Transverse colon (tissue), 4 donors: Measurements from ENCODE around the gene ATP6V0D1. TPM values are rescaled to one million over a fixed set of nuclear protein-coding genes. Genes with fewer than 3 reads are reported as not detected.

Source experiments
- DNase-seq: peaks from one replicate; pipeline ENCODE4 v3.0.0-alpha.2; 2019
- H3K27ac ChIP-seq, 4 donors: fragments of 200-600 bp; sonication (generic); 2 replicates each; pipeline ENCODE4 v1.5.1; 2016 to 2018; ENCODE audit warnings: inconsistent platforms in 4 of 4
- H3K27me3 ChIP-seq: fragments of 200-600 bp; sonication (generic); 2 replicates; pipeline ENCODE4 v1.5.1; 2017; ENCODE audit warnings: inconsistent platforms
- H3K36me3 ChIP-seq, 4 donors: fragments of 200-600 bp; sonication (generic); 2 replicates each; pipeline ENCODE4 v1.5.1; 2017 to 2019; ENCODE audit warnings: inconsistent platforms in 4 of 4
- H3K4me1 ChIP-seq, 4 donors: fragments of 200-600 bp; sonication (generic); 2 replicates each; pipeline ENCODE4 v1.5.1; 2017 to 2020; ENCODE audit warnings: inconsistent platforms in 4 of 4
- H3K4me3 ChIP-seq, 4 donors: fragments of 200-600 bp; sonication (generic); 1 replicate in 1 of 4; 2 replicates in 3 of 4; pipeline versions ENCODE4 v1.5.1 to v1.6.1; 2017 to 2019; ENCODE audit warnings: inconsistent platforms in 4 of 4
- H3K9me3 ChIP-seq, 2 donors: fragments of 200-600 bp; sonication (generic); 2 replicates each; pipeline ENCODE4 v1.5.1; 2017 to 2019; ENCODE audit warnings: inconsistent platforms in 2 of 2
- CTCF ChIP-seq, 5 experiments: fragments of 200-600 bp in 3 of 5; fragments of 450-650 bp in 2 of 5; sonication (generic) in 3 of 5; IDR thresholded peaks; 1 replicate in 2 of 5; 2 replicates in 3 of 5; pipeline ENCODE4 v1.5.1; 2016 to 2017; ENCODE audit warnings: antibody characterized with exemption in 5 of 5, inconsistent platforms in 3 of 5, mild to moderate bottlenecking in 2 of 5, moderate library complexity in 1 of 5
- EP300 ChIP-seq: sonication (generic); formaldehyde crosslinking; IDR thresholded peaks from one replicate; pipeline ENCODE4 v1.6.1; 2017; ENCODE audit warnings: antibody characterized with exemption, low read depth
- POLR2A ChIP-seq: fragments of 450-650 bp; IDR thresholded peaks from one replicate; pipeline ENCODE4 v1.6.1; 2016; ENCODE audit warnings: antibody characterized with exemption, mild to moderate bottlenecking, moderate library complexity
- POLR2AphosphoS5 ChIP-seq, 3 donors: sonication (generic); formaldehyde crosslinking; IDR thresholded peaks; one replicate each; pipeline ENCODE4 v1.6.1; 2016; ENCODE audit warnings: antibody characterized with exemption in 3 of 3
- WGBS, 2 donors: methylation state at CpG; one replicate each; pipeline ENCODE4 v1.1.5; 2018; ENCODE audit warnings: low coverage in 1 of 2; 5-methylcytosine and 5-hydroxymethylcytosine counted together
- in situ Hi-C, 4 donors: fragments of 200-750 bp; cut with MboI; loops; one replicate each; pipeline versions ENCODE4 v1.15.0 to v1.15.1; 2017; ENCODE audit warnings: low sequenced_read_pairs in 3 of 4, low pct_ligation_motif_present in 1 of 4, low pct_unique_long_range_greater_than_20kb in 1 of 4
- intact Hi-C: fragments of 100-400 bp; cut with DNase I; formaldehyde crosslinking; loops from one replicate; pipeline ENCODE4 v1.15.1; 2023; ENCODE audit warnings: low total_unique reads
- total RNA-seq, 4 donors: library from RNA; depleted of rRNA; stranded (reverse); fragments of >200 nt; gene quantifications; one replicate each; pipeline ENCODE4 v1.1.0, GENCODE V29; 2016

The ATP6V0D1 gene
- total RNA-seq, 4 donors from 2014 or later, result 218 to 457 (median 386) TPM

GRCh38 chr16:67445441-67445912 lies 35.5 kb downstream of the ATP6V0D1 start:
- in situ Hi-C loops, result no loop called here

GRCh38 chr16:67445126-67445426 lies 35.9 kb downstream of the ATP6V0D1 start:
- Histone ChIP-seq H3K4me3 (no peak overlapping the region), H3K27ac (peak overlapping the region; percentile 86 to 94 (median 88)), H3K9me3 (no peaks in the 10 kb centered on the region), H3K27me3 (no peaks in the 10 kb centered on the region), H3K36me3 (no peaks in the 10 kb centered on the region), H3K4me1 (peaks cover 86 to 98% (median 91%) of the 10 kb centered on the region in 4 donors)
- WGBS, 2 donors, result 71 to 88% methylated on average over 2 to 7 of the region's 7 CpGs
- no peak for TF ChIP-seq POLR2A
- no peak for TF ChIP-seq POLR2AphosphoS5 (IDR thresholded peaks at IDR 0.05)
- TF ChIP-seq EP300, result no peak
- no peak for TF ChIP-seq CTCF (IDR thresholded peaks at IDR 0.05)
- DNase-seq, result no peak
- intact Hi-C loops, result no loop called here
- in situ Hi-C loops, result no loop called here

More at GRCh38 chr16:67445441-67445912, 35.5 kb downstream of the ATP6V0D1 start:
- Histone ChIP-seq H3K27me3 (no peaks in the 10 kb centered on the region), H3K4me1 (peaks cover 89 to 98% (median 94%) of the 10 kb centered on the region in 4 donors), H3K4me3 (no peak overlapping the region), H3K9me3 (no peaks in the 10 kb centered on the region), H3K27ac (peak overlapping the region; percentile 86 to 94 (median 88)), H3K36me3 (no peaks in the 10 kb centered on the region)
- TF ChIP-seq POLR2A, result no peak
- peak in 1 of 5 experiments; percentile 28 for TF ChIP-seq CTCF (IDR thresholded peaks at IDR 0.05)
- no peak for TF ChIP-seq POLR2AphosphoS5 (IDR thresholded peaks at IDR 0.05)
- WGBS, 2 donors, result 71% methylated on average over 3 of the region's 3 CpGs; no CpG with 5 or more reads in 1 of the 2 donors
- intact Hi-C loops, result no loop called here
- peak; percentile 8 for DNase-seq

GRCh38 chr16:67444259-67445125 lies 36.5 kb downstream of the ATP6V0D1 start:
- TF ChIP-seq POLR2AphosphoS5 (IDR thresholded peaks at IDR 0.05) (no peak), POLR2A (no peak), CTCF (IDR thresholded peaks at IDR 0.05) (no peak), EP300 (no peak)
- Histone ChIP-seq H3K27ac (peak overlapping the region; percentile 86 to 94 (median 88)), H3K36me3 (no peaks in the 10 kb centered on the region), H3K4me3 (no peak overlapping the region), H3K27me3 (no peaks in the 10 kb centered on the region), H3K9me3 (no peaks in the 10 kb centered on the region), H3K4me1 (peaks cover 80 to 92% (median 88%) of the 10 kb centered on the region in 4 donors)
- in situ Hi-C loops (no loop called here), intact Hi-C loops (no loop called here)
- DNase-seq, result no peak
- WGBS, 2 donors, result 82% methylated on average over 18 of the region's 22 CpGs; no CpG with 5 or more reads in 1 of the 2 donors

- in situ Hi-C loops, result no loop called here
- peaks cover 71 to 80% (median 77%) of the 10 kb centered on the region in 4 donors for H3K4me1 ChIP-seq
Measured at GRCh38 chr16:67443265-67443664, 37.7 kb downstream of the ATP6V0D1 start.

More at GRCh38 chr16:67443265-67443664, 37.7 kb downstream of the ATP6V0D1 start:
- intact Hi-C loops, result no loop called here
- WGBS, 2 donors, result 69% methylated on average over 6 of the region's 6 CpGs; no CpG with 5 or more reads in 1 of the 2 donors
- peak overlapping the region; percentile 83 to 90 (median 86) for H3K27ac ChIP-seq
- H3K4me3 ChIP-seq, result no peak overlapping the region
- no peaks in the 10 kb centered on the region for H3K27me3 ChIP-seq
- TF ChIP-seq POLR2AphosphoS5 (IDR thresholded peaks at IDR 0.05) (peak; percentile 44 to 72 (median 63)), CTCF (IDR thresholded peaks at IDR 0.05) (no peak)
- H3K9me3 ChIP-seq, result no peaks in the 10 kb centered on the region
- DNase-seq, result peak; percentile 50
- peaks cover 0 to 9% (median 0%) of the 10 kb centered on the region in 4 donors for H3K36me3 ChIP-seq
